Measurements from ENCODE around the gene PEX3.
A peak's percentile ranks its signal among the peaks of the same experiment; 100 is the strongest.

PEX3 gene
- 7.6 to 10.8 (median 8.8) reads per million in 3 donors for total RNA-seq

- Histone ChIP-seq H3K9me3 (ENCODE audit: control insufficient read depth, low read length) (no peaks in the 10 kb centered on the region), H3K27ac (ENCODE audit: insufficient read depth, low read length, poor library complexity, severe bottlenecking) (peak within 1 kb of the TSS; percentile 76), H3K4me1 (ENCODE audit: control insufficient read depth, insufficient read depth, low read length, poor library complexity, severe bottlenecking) (peaks cover 17% of the 10 kb centered on the region), H3K4me3 (ENCODE audit: insufficient read depth, low read depth, low read length, poor library complexity, severe bottlenecking) (peak within 1 kb of the TSS; percentile 69), H3K27me3 (replicated peaks; ENCODE audit: control insufficient read depth, insufficient read depth, low read length, poor library complexity, severe bottlenecking) (no peaks in the 10 kb centered on the region), H3K36me3 (ENCODE audit: control insufficient read depth, insufficient read depth, low read length) (no peaks in the 10 kb centered on the region)
- peak; percentile 84 to 88 (median 87) for DNase-seq
Measured at GRCh38 chr6:143450453-143451371, at the start of gene PEX3, which contains the start of gene ADAT2. PEX3 (plus strand) TSS chr6:143450805; CDS start chr6:143451043, 238 bp downstream. ADAT2 (minus strand) TSS chr6:143450695; CDS start chr6:143450658, 37 bp downstream.

- peaks cover 8% of the 10 kb centered on the region for H3K4me1 ChIP-seq (ENCODE audit: control insufficient read depth, insufficient read depth, low read length, poor library complexity, severe bottlenecking)
- H3K27ac ChIP-seq (ENCODE audit: insufficient read depth, low read length, poor library complexity, severe bottlenecking) = no peak overlapping the region
Measured at GRCh38 chr6:143401068-143401446, 49.5 kb upstream of the PEX3 start.

GRCh38 chr6:143401636-143402370, 48.8 kb upstream of the PEX3 start:
- H3K36me3 ChIP-seq (ENCODE audit: control insufficient read depth, insufficient read depth, low read length) = no peaks in the 10 kb centered on the region
- H3K4me3 ChIP-seq (ENCODE audit: insufficient read depth, low read depth, low read length, poor library complexity, severe bottlenecking) = no peak overlapping the region
- H3K27ac ChIP-seq (ENCODE audit: insufficient read depth, low read length, poor library complexity, severe bottlenecking) = no peak overlapping the region
- no peaks in the 10 kb centered on the region for H3K9me3 ChIP-seq (ENCODE audit: control insufficient read depth, low read length)
- no peaks in the 10 kb centered on the region for H3K27me3 ChIP-seq (replicated peaks; ENCODE audit: control insufficient read depth, insufficient read depth, low read length, poor library complexity, severe bottlenecking)
- H3K4me1 ChIP-seq (ENCODE audit: control insufficient read depth, insufficient read depth, low read length, poor library complexity, severe bottlenecking) = peaks cover 8% of the 10 kb centered on the region
- no peak for DNase-seq

More at GRCh38 chr6:143401068-143401446, 49.5 kb upstream of the PEX3 start:
- Histone ChIP-seq H3K36me3 (ENCODE audit: control insufficient read depth, insufficient read depth, low read length) (no peaks in the 10 kb centered on the region), H3K9me3 (ENCODE audit: control insufficient read depth, low read length) (no peaks in the 10 kb centered on the region), H3K4me3 (ENCODE audit: insufficient read depth, low read depth, low read length, poor library complexity, severe bottlenecking) (no peak overlapping the region), H3K27me3 (replicated peaks; ENCODE audit: control insufficient read depth, insufficient read depth, low read length, poor library complexity, severe bottlenecking) (no peaks in the 10 kb centered on the region)
- DNase-seq = no peak

GRCh38 chr6:143402721-143403336, 47.8 kb upstream of the PEX3 start:
- no peaks in the 10 kb centered on the region for H3K9me3 ChIP-seq (ENCODE audit: control insufficient read depth, low read length)
- H3K36me3 ChIP-seq (ENCODE audit: control insufficient read depth, insufficient read depth, low read length) = no peaks in the 10 kb centered on the region
- H3K27me3 ChIP-seq (replicated peaks; ENCODE audit: control insufficient read depth, insufficient read depth, low read length, poor library complexity, severe bottlenecking) = no peaks in the 10 kb centered on the region
- DNase-seq = no peak
- H3K4me1 ChIP-seq (ENCODE audit: control insufficient read depth, insufficient read depth, low read length, poor library complexity, severe bottlenecking) = peaks cover 8% of the 10 kb centered on the region
- no peak overlapping the region for H3K27ac ChIP-seq (ENCODE audit: insufficient read depth, low read length, poor library complexity, severe bottlenecking)
- H3K4me3 ChIP-seq (ENCODE audit: insufficient read depth, low read depth, low read length, poor library complexity, severe bottlenecking) = no peak overlapping the region

GRCh38 chr6:143405373-143406154, 45.0 kb upstream of the PEX3 start:
- DNase-seq = no peak

GRCh38 chr6:143406673-143407072, 43.9 kb upstream of the PEX3 start:
- Histone ChIP-seq H3K4me3 (ENCODE audit: insufficient read depth, low read depth, low read length, poor library complexity, severe bottlenecking) (no peak overlapping the region), H3K27me3 (replicated peaks; ENCODE audit: control insufficient read depth, insufficient read depth, low read length, poor library complexity, severe bottlenecking) (no peaks in the 10 kb centered on the region), H3K27ac (ENCODE audit: insufficient read depth, low read length, poor library complexity, severe bottlenecking) (no peak overlapping the region), H3K9me3 (ENCODE audit: control insufficient read depth, low read length) (no peaks in the 10 kb centered on the region), H3K36me3 (ENCODE audit: control insufficient read depth, insufficient read depth, low read length) (no peaks in the 10 kb centered on the region), H3K4me1 (ENCODE audit: control insufficient read depth, insufficient read depth, low read length, poor library complexity, severe bottlenecking) (no peaks in the 10 kb centered on the region)
- no peak for DNase-seq

More at GRCh38 chr6:143405373-143406154, 45.0 kb upstream of the PEX3 start:
- Histone ChIP-seq H3K36me3 (ENCODE audit: control insufficient read depth, insufficient read depth, low read length) (no peaks in the 10 kb centered on the region), H3K9me3 (ENCODE audit: control insufficient read depth, low read length) (no peaks in the 10 kb centered on the region), H3K4me3 (ENCODE audit: insufficient read depth, low read depth, low read length, poor library complexity, severe bottlenecking) (no peak overlapping the region), H3K27me3 (replicated peaks; ENCODE audit: control insufficient read depth, insufficient read depth, low read length, poor library complexity, severe bottlenecking) (no peaks in the 10 kb centered on the region), H3K27ac (ENCODE audit: insufficient read depth, low read length, poor library complexity, severe bottlenecking) (no peak overlapping the region), H3K4me1 (ENCODE audit: control insufficient read depth, insufficient read depth, low read length, poor library complexity, severe bottlenecking) (peaks cover 8% of the 10 kb centered on the region)

GRCh38 chr6:143408151-143408786, 42.3 kb upstream of the PEX3 start:
- H3K9me3 ChIP-seq (ENCODE audit: control insufficient read depth, low read length) = no peaks in the 10 kb centered on the region
- H3K4me1 ChIP-seq (ENCODE audit: control insufficient read depth, insufficient read depth, low read length, poor library complexity, severe bottlenecking) = no peaks in the 10 kb centered on the region
- H3K27ac ChIP-seq (ENCODE audit: insufficient read depth, low read length, poor library complexity, severe bottlenecking) = no peak overlapping the region
- DNase-seq = no peak
- no peaks in the 10 kb centered on the region for H3K27me3 ChIP-seq (replicated peaks; ENCODE audit: control insufficient read depth, insufficient read depth, low read length, poor library complexity, severe bottlenecking)
- no peak overlapping the region for H3K4me3 ChIP-seq (ENCODE audit: insufficient read depth, low read depth, low read length, poor library complexity, severe bottlenecking)
- no peaks in the 10 kb centered on the region for H3K36me3 ChIP-seq (ENCODE audit: control insufficient read depth, insufficient read depth, low read length)

GRCh38 chr6:143408787-143409162, 41.8 kb upstream of the PEX3 start:
- H3K36me3 ChIP-seq (ENCODE audit: control insufficient read depth, insufficient read depth, low read length) = no peaks in the 10 kb centered on the region
- no peak for DNase-seq
- H3K27me3 ChIP-seq (replicated peaks; ENCODE audit: control insufficient read depth, insufficient read depth, low read length, poor library complexity, severe bottlenecking) = no peaks in the 10 kb centered on the region
- no peaks in the 10 kb centered on the region for H3K9me3 ChIP-seq (ENCODE audit: control insufficient read depth, low read length)
- no peak overlapping the region for H3K27ac ChIP-seq (ENCODE audit: insufficient read depth, low read length, poor library complexity, severe bottlenecking)
- no peaks in the 10 kb centered on the region for H3K4me1 ChIP-seq (ENCODE audit: control insufficient read depth, insufficient read depth, low read length, poor library complexity, severe bottlenecking)
- no peak overlapping the region for H3K4me3 ChIP-seq (ENCODE audit: insufficient read depth, low read depth, low read length, poor library complexity, severe bottlenecking)

GRCh38 chr6:143410859-143411270, 39.7 kb upstream of the PEX3 start:
- H3K4me3 ChIP-seq (ENCODE audit: insufficient read depth, low read depth, low read length, poor library complexity, severe bottlenecking) = no peak overlapping the region
- H3K36me3 ChIP-seq (ENCODE audit: control insufficient read depth, insufficient read depth, low read length) = no peaks in the 10 kb centered on the region

More at GRCh38 chr6:143410859-143411270, 39.7 kb upstream of the PEX3 start:
- DNase-seq = no peak
- Histone ChIP-seq H3K27ac (ENCODE audit: insufficient read depth, low read length, poor library complexity, severe bottlenecking) (no peak overlapping the region), H3K4me1 (ENCODE audit: control insufficient read depth, insufficient read depth, low read length, poor library complexity, severe bottlenecking) (no peaks in the 10 kb centered on the region), H3K27me3 (replicated peaks; ENCODE audit: control insufficient read depth, insufficient read depth, low read length, poor library complexity, severe bottlenecking) (no peaks in the 10 kb centered on the region), H3K9me3 (ENCODE audit: control insufficient read depth, low read length) (no peaks in the 10 kb centered on the region)
